ENCODE measurements around the gene ARMS2.

The ARMS2 gene

GRCh38 chr10:122487174-122487765 is 32.8 kb downstream of the ARMS2 start:
- Histone ChIP-seq H3K23ac (ENCODE audit: low read length) (no peak overlapping the region), H3K4me2 (ENCODE audit: low read length) (no peak overlapping the region), H3K79me2 (ENCODE audit: control insufficient read depth, insufficient read depth, low read length) (no peaks in the 10 kb centered on the region), H3K56ac (ENCODE audit: low read length) (no peak overlapping the region), H3K27me3 (ENCODE audit: insufficient read depth, low read length, poor library complexity) (no peaks in the 10 kb centered on the region), H4K5ac (ENCODE audit: low read length) (no peak overlapping the region), H3K4me1 (ENCODE audit: control insufficient read depth, low read depth, low read length) (peaks cover 4% of the 10 kb centered on the region), H3K4ac (ENCODE audit: low read depth, low read length) (no peak overlapping the region), H3K18ac (ENCODE audit: low read length) (no peak overlapping the region), H2BK120ac (ENCODE audit: low read depth, low read length) (no peak overlapping the region), H3K27ac (ENCODE audit: low read depth, low read length) (no peak overlapping the region), H3K9ac (ENCODE audit: low read length) (no peak overlapping the region), H3K79me1 (ENCODE audit: low read length) (no peaks in the 10 kb centered on the region), H3K4me3 (ENCODE audit: low read length) (no peak overlapping the region), H2BK5ac (ENCODE audit: low read length) (no peak overlapping the region), H2BK15ac (replicated peaks; ENCODE audit: low read depth) (no peak overlapping the region), H2AK5ac (ENCODE audit: low read length) (no peak overlapping the region), H3K36me3 (ENCODE audit: control insufficient read depth, insufficient read depth, low read length) (no peaks in the 10 kb centered on the region), H4K8ac (ENCODE audit: low read depth, low read length) (no peak overlapping the region)
- peak; percentile 61 for DNase-seq
- no CpG with 5 or more reads among the region's 16 CpGs for WGBS (ENCODE audit: extremely low coverage, insufficient coverage, low lambda C conversion rate)

GRCh38 chr10:122490268-122490667 is 35.8 kb downstream of the ARMS2 start:
- Histone ChIP-seq H3K4me3 (ENCODE audit: low read length) (no peak overlapping the region), H3K79me1 (ENCODE audit: low read length) (no peaks in the 10 kb centered on the region), H3K4me1 (ENCODE audit: control insufficient read depth, low read depth, low read length) (peaks cover 6% of the 10 kb centered on the region), H3K79me2 (ENCODE audit: control insufficient read depth, insufficient read depth, low read length) (no peaks in the 10 kb centered on the region), H4K8ac (ENCODE audit: low read depth, low read length) (no peak overlapping the region), H2BK120ac (ENCODE audit: low read depth, low read length) (no peak overlapping the region), H3K18ac (ENCODE audit: low read length) (no peak overlapping the region), H2BK5ac (ENCODE audit: low read length) (no peak overlapping the region), H2AK5ac (ENCODE audit: low read length) (no peak overlapping the region), H3K56ac (ENCODE audit: low read length) (no peak overlapping the region), H3K36me3 (ENCODE audit: control insufficient read depth, insufficient read depth, low read length) (no peaks in the 10 kb centered on the region), H3K4ac (ENCODE audit: low read depth, low read length) (no peak overlapping the region), H3K27ac (ENCODE audit: low read depth, low read length) (no peak overlapping the region), H3K27me3 (ENCODE audit: insufficient read depth, low read length, poor library complexity) (no peaks in the 10 kb centered on the region), H3K23ac (ENCODE audit: low read length) (no peak overlapping the region), H3K4me2 (ENCODE audit: low read length) (no peak overlapping the region), H2BK15ac (replicated peaks; ENCODE audit: low read depth) (no peak overlapping the region), H4K5ac (ENCODE audit: low read length) (no peak overlapping the region), H3K9ac (ENCODE audit: low read length) (no peak overlapping the region)
- DNase-seq: no peak
- WGBS (ENCODE audit: extremely low coverage, insufficient coverage, low lambda C conversion rate): no CpG with 5 or more reads among the region's 4 CpGs

DNA sequence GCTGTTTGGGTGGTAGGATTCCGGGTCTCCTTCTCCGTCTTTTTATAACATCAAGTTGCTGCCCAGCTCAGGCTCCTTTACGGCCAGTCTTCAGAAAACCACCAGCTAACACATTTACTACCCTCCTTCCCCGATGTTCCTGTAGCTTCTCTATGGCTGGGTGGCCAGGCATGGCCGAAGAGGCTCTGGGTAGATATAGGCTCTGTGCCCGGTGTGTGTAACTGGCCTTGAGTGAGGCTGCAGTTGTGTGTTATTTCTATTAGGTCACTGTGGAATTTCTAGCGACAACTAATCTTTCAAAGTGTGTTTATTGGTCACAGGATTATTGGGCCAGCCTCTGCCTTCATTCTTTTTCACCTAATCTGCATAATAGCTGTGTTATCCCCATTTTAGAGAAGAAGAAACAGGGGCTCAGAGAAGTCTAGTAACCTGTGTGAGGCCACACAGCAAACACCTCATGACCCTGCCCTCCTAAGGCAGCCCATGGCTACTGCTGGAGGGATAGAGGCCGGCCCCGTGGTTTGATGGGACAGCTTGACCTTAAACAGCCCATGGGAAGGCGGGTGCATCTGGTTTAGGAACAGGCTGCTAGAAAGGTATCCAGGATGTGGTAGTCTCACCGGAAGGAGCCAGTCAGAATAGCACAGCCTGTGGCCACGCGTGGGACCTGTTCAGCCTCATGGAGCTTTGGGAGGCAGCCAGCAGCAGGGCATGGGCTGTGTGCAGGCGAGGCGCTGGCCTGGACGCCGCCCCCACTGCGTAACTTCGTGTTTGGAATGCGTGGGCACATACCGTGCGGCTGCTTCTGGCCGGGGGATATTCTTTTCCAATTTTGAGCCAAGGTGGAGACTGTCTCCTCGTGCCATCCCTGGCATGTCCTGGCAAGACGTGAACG is 36.6 kb downstream of the ARMS2 start:
- no peak overlapping the region for H3K23ac ChIP-seq (ENCODE audit: low read length)
- H2BK120ac ChIP-seq (ENCODE audit: low read depth, low read length): no peak overlapping the region
- no peak overlapping the region for H3K4me2 ChIP-seq (ENCODE audit: low read length)
- H4K8ac ChIP-seq (ENCODE audit: low read depth, low read length): no peak overlapping the region
- H3K56ac ChIP-seq (ENCODE audit: low read length): no peak overlapping the region
- no peak overlapping the region for H3K27ac ChIP-seq (ENCODE audit: low read depth, low read length)
- no peak overlapping the region for H2BK15ac ChIP-seq (replicated peaks; ENCODE audit: low read depth)
- H3K27me3 ChIP-seq (ENCODE audit: insufficient read depth, low read length, poor library complexity): no peaks in the 10 kb centered on the region
- H3K4me1 ChIP-seq (ENCODE audit: control insufficient read depth, low read depth, low read length): peaks cover 13% of the 10 kb centered on the region
- no peak overlapping the region for H3K9ac ChIP-seq (ENCODE audit: low read length)
- no peaks in the 10 kb centered on the region for H3K36me3 ChIP-seq (ENCODE audit: control insufficient read depth, insufficient read depth, low read length)
- H3K4me3 ChIP-seq (ENCODE audit: low read length): no peak overlapping the region
- no peak overlapping the region for H2BK5ac ChIP-seq (ENCODE audit: low read length)
- H3K79me2 ChIP-seq (ENCODE audit: control insufficient read depth, insufficient read depth, low read length): no peaks in the 10 kb centered on the region
- H2AK5ac ChIP-seq (ENCODE audit: low read length): no peak overlapping the region
- no CpG with 5 or more reads among the region's 26 CpGs for WGBS (ENCODE audit: extremely low coverage, insufficient coverage, low lambda C conversion rate)
- no peak overlapping the region for H3K4ac ChIP-seq (ENCODE audit: low read depth, low read length)
- no peaks in the 10 kb centered on the region for H3K79me1 ChIP-seq (ENCODE audit: low read length)
- DNase-seq: no peak
- no peak overlapping the region for H3K18ac ChIP-seq (ENCODE audit: low read length)
- H4K5ac ChIP-seq (ENCODE audit: low read length): no peak overlapping the region

GRCh38 chr10:122492006-122492405 is 37.6 kb downstream of the ARMS2 start:
- H3K4me1 ChIP-seq (ENCODE audit: control insufficient read depth, low read depth, low read length): peaks cover 11% of the 10 kb centered on the region
- H3K18ac ChIP-seq (ENCODE audit: low read length): no peak overlapping the region
- no peak overlapping the region for H3K27ac ChIP-seq (ENCODE audit: low read depth, low read length)
- H3K79me2 ChIP-seq (ENCODE audit: control insufficient read depth, insufficient read depth, low read length): no peaks in the 10 kb centered on the region
- H3K56ac ChIP-seq (ENCODE audit: low read length): no peak overlapping the region
- no peaks in the 10 kb centered on the region for H3K27me3 ChIP-seq (ENCODE audit: insufficient read depth, low read length, poor library complexity)
- H3K23ac ChIP-seq (ENCODE audit: low read length): no peak overlapping the region
- no CpG with 5 or more reads among the region's 9 CpGs for WGBS (ENCODE audit: extremely low coverage, insufficient coverage, low lambda C conversion rate)
- DNase-seq: no peak
- H4K5ac ChIP-seq (ENCODE audit: low read length): no peak overlapping the region
- H4K8ac ChIP-seq (ENCODE audit: low read depth, low read length): no peak overlapping the region
- no peak overlapping the region for H2BK5ac ChIP-seq (ENCODE audit: low read length)
- H2BK15ac ChIP-seq (replicated peaks; ENCODE audit: low read depth): no peak overlapping the region
- H3K36me3 ChIP-seq (ENCODE audit: control insufficient read depth, insufficient read depth, low read length): no peaks in the 10 kb centered on the region
- no peak overlapping the region for H3K4ac ChIP-seq (ENCODE audit: low read depth, low read length)
- H3K9ac ChIP-seq (ENCODE audit: low read length): no peak overlapping the region
- no peaks in the 10 kb centered on the region for H3K79me1 ChIP-seq (ENCODE audit: low read length)
- H3K4me3 ChIP-seq (ENCODE audit: low read length): no peak overlapping the region
- no peak overlapping the region for H2AK5ac ChIP-seq (ENCODE audit: low read length)
- no peak overlapping the region for H3K4me2 ChIP-seq (ENCODE audit: low read length)
- H2BK120ac ChIP-seq (ENCODE audit: low read depth, low read length): no peak overlapping the region

GRCh38 chr10:122492999-122493481 is 38.6 kb downstream of the ARMS2 start:
- no peak overlapping the region for H3K23ac ChIP-seq (ENCODE audit: low read length)
- H2AK5ac ChIP-seq (ENCODE audit: low read length): no peak overlapping the region
- H3K79me1 ChIP-seq (ENCODE audit: low read length): no peaks in the 10 kb centered on the region
- no peak overlapping the region for H3K56ac ChIP-seq (ENCODE audit: low read length)
- no peak overlapping the region for H3K4me2 ChIP-seq (ENCODE audit: low read length)
- no peak overlapping the region for H3K27ac ChIP-seq (ENCODE audit: low read depth, low read length)
- H4K5ac ChIP-seq (ENCODE audit: low read length): no peak overlapping the region
- no peaks in the 10 kb centered on the region for H3K27me3 ChIP-seq (ENCODE audit: insufficient read depth, low read length, poor library complexity)
- H3K4ac ChIP-seq (ENCODE audit: low read depth, low read length): no peak overlapping the region
- no peaks in the 10 kb centered on the region for H3K36me3 ChIP-seq (ENCODE audit: control insufficient read depth, insufficient read depth, low read length)
- no peak overlapping the region for H2BK5ac ChIP-seq (ENCODE audit: low read length)
- no peak overlapping the region for H3K9ac ChIP-seq (ENCODE audit: low read length)
- H2BK120ac ChIP-seq (ENCODE audit: low read depth, low read length): no peak overlapping the region
- no peak overlapping the region for H2BK15ac ChIP-seq (replicated peaks; ENCODE audit: low read depth)
- no peak overlapping the region for H3K4me3 ChIP-seq (ENCODE audit: low read length)
- no CpG with 5 or more reads among the region's 9 CpGs for WGBS (ENCODE audit: extremely low coverage, insufficient coverage, low lambda C conversion rate)
- H3K18ac ChIP-seq (ENCODE audit: low read length): no peak overlapping the region
- DNase-seq: no peak
- H4K8ac ChIP-seq (ENCODE audit: low read depth, low read length): no peak overlapping the region
- H3K79me2 ChIP-seq (ENCODE audit: control insufficient read depth, insufficient read depth, low read length): no peaks in the 10 kb centered on the region
- H3K4me1 ChIP-seq (ENCODE audit: control insufficient read depth, low read depth, low read length): peaks cover 10% of the 10 kb centered on the region

Data from mesendoderm (in vitro differentiated cells).